OCI-LY7 (cell line): ENCODE data around the gene PPM1H.

ENCODE experiments used
- CTCF ChIP-seq: fragments of 200-600 bp; sonication (generic); conservative IDR thresholded peaks from 2 replicates; pipeline ENCODE4 v1.5.1; 2014; ENCODE audit warnings: mild to moderate bottlenecking, antibody characterized with exemption, low read length, moderate library complexity, mixed read lengths
- EZH2phosphoT487 ChIP-seq: fragments of 200-600 bp; sonication (generic); IDR thresholded peaks from 2 replicates; pipeline ENCODE4 v1.6.1; 2018; ENCODE audit warnings: low read depth, borderline replicate concordance, mild to moderate bottlenecking, mixed run types, antibody characterized with exemption, low read length, moderate library complexity, mixed read lengths

DNA sequence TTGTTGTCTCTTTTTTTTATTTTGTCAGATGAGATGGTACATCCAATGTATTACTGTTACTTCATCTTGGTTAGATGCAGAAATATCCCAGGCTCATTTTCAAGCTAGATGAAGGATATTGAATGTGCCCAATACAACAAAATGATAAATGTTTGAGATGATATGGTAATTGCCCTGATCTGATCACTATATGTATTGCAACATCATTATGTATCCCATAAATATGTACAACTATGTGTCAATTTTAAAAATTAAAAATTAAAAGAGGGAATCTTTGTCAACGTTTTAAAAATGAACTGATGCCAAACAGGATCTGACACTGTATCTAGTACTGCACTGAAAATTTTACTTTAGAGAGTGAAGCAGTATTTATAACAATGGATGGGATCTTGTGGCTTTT lies 78.5 kb downstream of the PPM1H start:
- no peak for TF ChIP-seq EZH2phosphoT487
- TF ChIP-seq CTCF, result no peak
